Upper lobe of left lung (tissue), 4 donors: ENCODE data around the gene B3GALT6.

Experiments used
- POLR2A ChIP-seq, 4 donors: fragments of 450-650 bp; IDR thresholded peaks; one replicate each; pipeline ENCODE4 v1.5.1; 2016 to 2017; ENCODE audit warnings: antibody characterized with exemption in 4 of 4, mild to moderate bottlenecking in 2 of 4
- POLR2AphosphoS5 ChIP-seq, 2 donors: sonication (generic); formaldehyde crosslinking; IDR thresholded peaks; one replicate each; pipeline ENCODE4 v1.5.1; 2017; ENCODE audit warnings: antibody characterized with exemption in 2 of 2
- TF ChIP-seq, protein P1 (sequence below), 6 experiments: fragments of 450-650 bp in 4 of 6; fragments of 200-600 bp in 2 of 6; sonication (generic) in 2 of 6; IDR thresholded peaks; one replicate each; pipeline ENCODE4 v1.5.1; 2016 to 2019; ENCODE audit warnings: antibody characterized with exemption in 6 of 6

DNA sequence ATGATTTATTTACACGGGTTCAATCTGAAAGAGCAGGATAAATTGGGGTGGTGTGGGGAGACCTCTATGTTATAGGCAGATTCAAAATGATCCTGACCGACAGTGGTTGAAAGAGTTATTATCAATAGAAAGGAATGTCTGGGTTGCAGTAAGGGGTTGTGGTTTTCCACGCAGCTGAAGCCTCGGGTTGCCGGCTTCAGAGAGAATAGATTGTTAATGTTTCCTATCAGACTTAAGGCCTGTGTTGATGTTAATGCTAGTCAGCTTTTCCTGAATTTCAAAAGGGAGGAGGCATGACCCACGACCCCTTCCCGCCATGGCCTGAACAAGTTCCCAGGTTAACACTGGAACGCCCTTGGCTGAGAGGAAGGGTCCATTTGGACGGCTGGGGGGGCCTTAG, 43.8 kb downstream of the B3GALT6 start:
- TF ChIP-seq, protein P1, sequence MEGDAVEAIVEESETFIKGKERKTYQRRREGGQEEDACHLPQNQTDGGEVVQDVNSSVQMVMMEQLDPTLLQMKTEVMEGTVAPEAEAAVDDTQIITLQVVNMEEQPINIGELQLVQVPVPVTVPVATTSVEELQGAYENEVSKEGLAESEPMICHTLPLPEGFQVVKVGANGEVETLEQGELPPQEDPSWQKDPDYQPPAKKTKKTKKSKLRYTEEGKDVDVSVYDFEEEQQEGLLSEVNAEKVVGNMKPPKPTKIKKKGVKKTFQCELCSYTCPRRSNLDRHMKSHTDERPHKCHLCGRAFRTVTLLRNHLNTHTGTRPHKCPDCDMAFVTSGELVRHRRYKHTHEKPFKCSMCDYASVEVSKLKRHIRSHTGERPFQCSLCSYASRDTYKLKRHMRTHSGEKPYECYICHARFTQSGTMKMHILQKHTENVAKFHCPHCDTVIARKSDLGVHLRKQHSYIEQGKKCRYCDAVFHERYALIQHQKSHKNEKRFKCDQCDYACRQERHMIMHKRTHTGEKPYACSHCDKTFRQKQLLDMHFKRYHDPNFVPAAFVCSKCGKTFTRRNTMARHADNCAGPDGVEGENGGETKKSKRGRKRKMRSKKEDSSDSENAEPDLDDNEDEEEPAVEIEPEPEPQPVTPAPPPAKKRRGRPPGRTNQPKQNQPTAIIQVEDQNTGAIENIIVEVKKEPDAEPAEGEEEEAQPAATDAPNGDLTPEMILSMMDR (IDR thresholded peaks at IDR 0.05): no peak
- TF ChIP-seq POLR2AphosphoS5 (IDR thresholded peaks at IDR 0.05) (no peak), POLR2A (IDR thresholded peaks at IDR 0.05) (no peak)
